ENCODE measurements around the gene CFAP299.

Gene CFAP299

GRCh38 chr4:80846210-80846609 lies 510.7 kb downstream of the CFAP299 start:
- DNase-seq, result no peak

DNA sequence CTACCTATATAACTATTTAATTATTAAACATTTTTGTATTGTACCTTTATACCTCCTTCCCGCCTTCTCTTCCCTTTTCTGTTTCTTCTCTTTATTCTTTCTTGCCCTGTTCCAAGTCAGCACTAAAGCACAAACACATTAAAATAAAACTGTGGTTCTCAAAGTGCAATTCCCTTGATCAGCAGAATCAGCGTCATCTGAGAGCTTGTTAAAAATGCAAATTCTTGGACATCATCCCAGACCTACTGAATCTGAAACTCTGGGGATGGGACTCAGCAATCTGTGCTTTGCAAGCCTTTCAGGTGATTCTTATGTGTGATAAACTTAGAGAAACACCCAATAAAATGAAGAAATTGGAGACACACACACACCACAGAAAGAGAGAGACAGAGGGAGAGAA lies 516.5 kb downstream of the CFAP299 start:
- DNase-seq, result no peak

- no peak for DNase-seq
These were observed 538.0 kb downstream of the CFAP299 start for GRCh38 chr4:80873571-80873970.

DNA sequence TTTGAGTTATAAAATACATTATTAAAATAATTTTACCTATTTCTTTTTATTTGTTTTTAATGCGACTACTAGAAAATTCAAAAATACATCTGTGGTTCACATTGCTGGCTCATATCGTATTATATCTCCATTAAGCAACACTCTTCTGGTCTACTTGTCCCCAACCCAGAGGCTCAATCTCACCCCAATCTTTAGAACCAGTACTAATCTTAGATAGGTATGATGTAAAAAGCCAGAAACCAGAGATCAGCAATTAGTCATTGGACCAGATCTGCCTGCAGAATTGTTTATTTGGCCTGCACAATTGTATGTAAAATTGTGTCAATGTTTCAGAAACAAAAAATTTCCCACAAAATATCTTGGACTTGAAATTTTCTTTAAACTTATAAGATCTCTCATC lies 539.4 kb downstream of the CFAP299 start:
- no peak for DNase-seq

DNA sequence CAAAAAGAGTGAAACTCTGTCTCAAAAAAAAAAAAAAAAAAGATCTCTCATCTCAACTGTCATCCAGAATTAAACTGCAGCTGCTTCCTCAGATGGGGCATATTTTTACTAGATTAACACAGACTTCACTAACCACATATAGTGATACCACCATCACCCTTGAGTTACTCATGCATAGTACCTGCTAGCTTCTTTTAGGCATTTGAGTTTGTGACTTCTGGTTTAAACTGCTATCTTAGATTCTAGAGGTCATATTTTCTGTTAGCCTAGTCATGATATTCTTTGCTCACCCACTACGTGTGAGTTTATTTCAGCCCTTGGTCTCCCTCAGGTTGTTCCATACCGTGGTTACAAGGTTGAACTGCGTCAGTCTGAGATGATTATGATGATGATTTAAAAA lies 540.1 kb downstream of the CFAP299 start:
- DNase-seq, result no peak

GRCh38 chr4:80876810-80877209 lies 541.3 kb downstream of the CFAP299 start:
- no peak for DNase-seq

DNA sequence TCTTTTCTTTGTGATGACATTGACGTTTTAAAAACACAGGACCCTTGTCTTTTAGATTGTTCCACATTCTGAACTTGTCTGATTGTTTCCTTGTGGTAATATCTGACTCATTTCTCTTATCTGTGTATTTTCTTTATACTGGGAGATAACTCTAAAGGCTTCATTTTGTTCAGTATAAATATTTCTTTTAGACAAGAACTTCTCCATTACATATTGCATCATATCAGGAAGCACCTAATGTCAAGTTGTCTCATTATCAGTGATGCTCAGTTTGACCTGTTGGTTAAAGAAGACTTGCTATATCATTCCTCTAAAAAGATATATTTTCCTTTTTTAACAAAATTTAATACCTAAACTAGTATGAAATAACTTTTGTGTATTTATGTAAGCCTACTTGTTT lies 542.7 kb downstream of the CFAP299 start:
- no peak for DNase-seq

DNA sequence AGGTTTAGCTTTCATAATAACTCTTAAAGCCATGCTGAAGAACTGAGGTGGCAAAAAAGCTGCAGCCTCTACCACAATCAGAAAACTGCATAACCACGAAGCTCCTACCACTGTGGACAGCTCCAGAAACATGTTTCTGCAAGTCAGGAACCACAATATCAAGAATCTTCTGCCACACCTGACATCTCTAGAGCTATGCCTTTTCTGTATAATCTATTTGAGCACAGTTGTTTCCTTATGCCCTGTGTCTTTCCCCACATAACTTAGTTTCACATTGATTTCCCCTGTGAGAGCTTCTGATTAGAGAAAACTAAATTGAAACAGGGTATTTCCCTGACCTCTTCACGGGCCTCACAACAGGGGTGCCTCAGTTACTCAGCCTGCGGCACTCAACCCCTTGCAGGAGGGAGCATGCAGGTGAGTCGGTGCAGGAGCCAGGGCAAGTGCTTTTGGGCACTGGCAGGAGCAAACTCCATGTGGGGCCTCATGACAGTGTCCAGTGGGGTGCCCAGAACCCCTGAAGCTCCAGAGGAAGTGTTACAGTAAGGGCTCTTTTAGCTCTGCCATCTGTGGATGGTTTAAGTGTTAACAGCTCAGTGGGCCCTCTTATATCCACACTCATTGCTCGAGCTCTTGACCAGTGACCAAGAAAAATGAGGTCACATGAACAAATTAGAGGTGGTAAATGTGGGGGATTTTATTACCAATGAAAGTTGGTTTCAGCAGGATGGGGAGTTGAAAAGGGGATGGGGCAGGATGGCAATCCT lies 562.2 kb downstream of the CFAP299 start:
- DNase-seq, result no peak

DNA sequence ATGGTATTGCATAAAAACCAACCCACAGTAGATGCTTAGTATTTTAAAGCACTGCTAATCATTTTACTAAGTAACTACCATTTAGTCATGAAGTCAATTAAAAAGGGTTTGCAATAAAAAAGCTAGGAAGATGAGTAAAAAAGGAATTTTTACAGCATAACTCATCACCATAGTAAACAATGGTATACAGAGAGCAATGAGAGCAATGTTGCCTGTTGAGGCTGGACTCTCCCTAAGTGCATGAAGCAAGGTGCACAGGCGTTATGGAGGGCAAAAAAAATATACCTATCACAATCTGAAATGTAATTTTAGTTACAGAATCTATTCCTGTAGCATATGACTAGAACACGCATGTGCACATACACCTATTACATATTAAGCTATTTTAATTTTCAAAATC lies 565.4 kb downstream of the CFAP299 start:
- DNase-seq, result no peak

DNA sequence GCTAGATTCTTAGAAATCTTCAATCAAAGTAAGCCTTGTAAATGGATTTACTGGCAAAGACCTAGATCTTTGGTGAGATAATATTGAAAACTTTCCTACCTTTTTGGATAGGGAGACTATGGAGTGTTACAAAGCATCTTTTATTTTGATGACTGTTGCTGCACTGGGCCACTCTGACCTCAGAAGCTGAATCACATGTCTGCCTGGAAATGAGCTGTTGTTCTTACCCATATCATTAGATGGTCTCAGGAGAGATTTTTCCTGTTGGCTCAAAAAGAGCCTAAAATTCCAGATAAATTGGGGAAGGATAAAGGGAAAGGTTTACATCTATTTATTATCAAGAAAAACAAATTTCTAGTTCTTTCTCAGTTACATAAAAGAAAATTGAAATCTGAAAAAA lies 567.5 kb downstream of the CFAP299 start:
- no peak for DNase-seq

DNA sequence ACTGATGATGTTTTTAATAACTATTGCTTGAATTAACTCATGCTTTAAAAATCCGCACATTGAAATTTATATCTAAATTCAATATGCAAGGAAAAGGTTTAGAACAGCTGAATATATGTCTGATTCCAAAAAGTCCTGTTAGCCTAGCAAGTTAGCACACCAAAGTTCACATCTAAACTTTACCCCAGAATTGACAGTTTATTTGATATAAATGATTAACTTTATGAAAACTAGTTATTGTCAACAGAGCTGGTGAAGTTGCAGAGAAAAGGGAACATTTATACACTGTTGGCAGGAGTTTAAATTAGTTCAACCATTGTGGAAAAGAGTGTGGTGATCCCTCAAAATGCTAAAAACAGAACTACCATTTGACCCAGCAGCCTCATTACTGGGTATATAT lies 574.4 kb downstream of the CFAP299 start:
- DNase-seq, result no peak

DNA sequence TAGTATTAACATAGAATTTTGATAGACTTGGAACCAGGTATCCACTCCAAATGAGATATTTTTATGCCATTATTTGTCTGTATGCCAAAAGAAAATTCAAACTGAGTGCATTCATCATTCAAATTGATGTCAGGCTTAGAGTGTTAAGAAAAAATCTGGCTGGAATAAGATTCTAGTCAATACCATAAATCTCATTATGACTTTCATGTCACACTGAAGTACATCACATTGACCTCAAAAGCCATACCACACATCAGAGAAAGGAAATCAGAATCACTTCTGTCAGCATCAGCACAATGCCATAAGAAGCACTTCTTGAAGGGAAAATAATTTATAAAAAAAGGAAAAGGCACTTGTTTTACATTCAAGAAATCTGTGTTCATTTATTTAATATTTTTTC lies 575.9 kb downstream of the CFAP299 start:
- DNase-seq, result no peak

DNA sequence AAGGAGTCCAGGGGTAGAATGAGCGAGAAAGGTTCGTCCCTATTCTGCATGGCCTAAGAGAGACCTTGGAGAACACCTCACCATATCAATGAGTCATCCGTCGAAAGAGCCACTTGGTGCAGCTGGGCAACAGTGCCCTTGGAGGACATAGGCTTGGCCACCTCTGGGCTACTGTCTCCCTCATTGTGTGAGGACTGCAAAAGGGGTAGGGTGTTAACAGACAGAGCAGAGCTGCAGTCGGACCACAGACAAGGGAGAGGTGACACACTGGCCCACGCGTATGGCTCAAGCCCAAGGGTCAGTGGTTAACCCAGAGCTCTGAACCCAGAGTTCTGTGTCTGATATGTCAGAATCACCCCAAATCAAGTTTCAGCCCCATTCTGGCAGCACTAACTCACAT lies 576.8 kb downstream of the CFAP299 start:
- DNase-seq, result no peak

GRCh38 chr4:80913381-80913780 lies 577.9 kb downstream of the CFAP299 start:
- DNase-seq, result no peak

DNA sequence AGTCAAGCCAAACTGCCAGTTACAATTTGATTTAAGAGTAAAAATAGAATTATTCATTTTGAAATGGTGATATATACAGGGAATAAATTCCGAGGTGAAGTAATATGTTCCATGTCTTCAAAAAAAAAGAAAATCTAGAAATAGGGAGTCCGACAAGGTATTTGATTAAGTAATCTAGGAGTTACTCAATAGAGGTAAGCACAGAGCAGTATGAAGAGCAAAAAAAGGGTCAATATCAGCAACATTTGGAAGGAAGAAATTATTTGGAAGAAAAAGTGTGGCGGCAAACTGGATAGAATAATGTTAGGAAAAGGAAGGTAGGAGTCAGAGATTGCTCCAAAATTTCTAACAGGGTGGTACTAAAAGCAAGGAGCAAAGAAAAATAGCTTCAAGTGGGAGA lies 581.2 kb downstream of the CFAP299 start:
- no peak for DNase-seq

DNA sequence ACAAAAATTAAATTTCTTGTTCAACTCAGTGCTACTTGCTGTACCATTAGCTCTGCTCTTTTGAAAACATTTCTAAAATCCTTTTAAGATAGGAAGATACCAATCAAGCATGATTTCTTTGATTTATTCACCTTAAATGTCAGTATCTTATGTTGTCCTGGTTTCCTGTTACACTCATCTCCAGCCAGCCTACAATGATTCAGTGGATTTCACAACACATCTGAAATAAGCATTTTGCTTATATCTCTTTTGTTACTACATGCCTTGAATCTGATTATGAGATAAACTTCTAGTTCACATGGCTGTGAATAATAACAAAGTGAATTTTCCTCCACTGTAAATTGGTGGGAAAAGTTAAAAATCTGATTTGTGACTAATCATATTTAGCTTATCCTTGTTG lies 582.5 kb downstream of the CFAP299 start:
- DNase-seq, result no peak

DNA sequence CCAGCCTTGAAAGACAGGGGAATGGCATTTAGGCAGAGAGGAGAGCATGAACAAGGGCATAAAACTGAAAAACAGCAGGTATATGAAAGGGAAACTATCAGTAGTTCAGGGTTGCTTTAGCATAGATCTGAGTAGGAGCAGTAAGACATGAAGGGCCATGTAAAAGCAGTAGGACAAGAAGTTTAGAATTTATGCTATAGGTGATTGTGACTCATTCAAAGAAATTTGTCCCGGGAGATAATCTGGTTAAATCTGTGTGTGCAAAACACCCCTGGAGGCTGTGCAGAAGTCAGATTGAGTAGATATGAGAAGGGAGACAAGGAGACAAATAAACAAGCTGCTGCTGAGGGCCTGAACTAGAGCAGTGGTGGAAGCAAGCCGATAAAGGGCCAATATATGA lies 585.9 kb downstream of the CFAP299 start:
- no peak for DNase-seq

DNA sequence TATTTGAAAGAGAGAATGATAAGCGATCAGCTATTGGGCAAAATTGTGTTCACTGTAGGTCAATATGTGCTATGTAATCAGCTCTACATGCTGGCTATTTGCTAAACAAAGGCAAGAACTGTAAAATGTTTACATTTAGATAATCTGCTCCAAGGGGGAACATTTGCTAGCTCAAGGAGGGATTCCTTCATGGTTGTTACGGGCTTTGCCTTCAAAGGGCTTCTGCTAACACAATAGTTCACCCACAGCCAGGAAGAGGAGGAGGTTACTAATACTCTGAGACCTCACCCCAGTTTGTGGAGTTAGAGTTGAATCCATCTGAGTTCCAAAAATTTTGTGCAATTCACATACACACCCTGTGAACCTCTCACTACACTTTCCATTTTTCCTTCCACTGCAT lies 587.4 kb downstream of the CFAP299 start:
- DNase-seq, result no peak

DNA sequence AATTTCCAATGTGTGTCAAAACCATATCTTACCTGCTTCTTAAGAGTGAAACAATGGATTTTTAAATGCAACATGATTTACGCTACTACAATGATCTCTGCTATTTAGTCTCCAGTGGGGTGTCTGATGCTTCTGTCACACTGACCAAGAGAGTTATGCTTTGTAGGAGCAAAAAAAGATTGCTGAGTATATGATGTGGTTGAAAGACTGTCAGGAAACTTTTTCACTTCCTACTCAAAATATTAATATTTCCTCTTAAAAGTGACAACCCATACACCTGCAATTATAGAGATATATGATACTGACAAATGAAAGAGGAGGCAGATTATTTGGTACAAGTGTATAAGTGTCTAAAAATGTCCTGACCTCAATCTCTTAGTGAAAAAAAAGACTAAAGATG lies 589.8 kb downstream of the CFAP299 start:
- DNase-seq, result no peak

- no peak for DNase-seq
These were observed 590.9 kb downstream of the CFAP299 start for GRCh38 chr4:80926446-80926845.

- DNase-seq, result no peak
These were observed 591.4 kb downstream of the CFAP299 start for GRCh38 chr4:80926891-80927290.

DNA sequence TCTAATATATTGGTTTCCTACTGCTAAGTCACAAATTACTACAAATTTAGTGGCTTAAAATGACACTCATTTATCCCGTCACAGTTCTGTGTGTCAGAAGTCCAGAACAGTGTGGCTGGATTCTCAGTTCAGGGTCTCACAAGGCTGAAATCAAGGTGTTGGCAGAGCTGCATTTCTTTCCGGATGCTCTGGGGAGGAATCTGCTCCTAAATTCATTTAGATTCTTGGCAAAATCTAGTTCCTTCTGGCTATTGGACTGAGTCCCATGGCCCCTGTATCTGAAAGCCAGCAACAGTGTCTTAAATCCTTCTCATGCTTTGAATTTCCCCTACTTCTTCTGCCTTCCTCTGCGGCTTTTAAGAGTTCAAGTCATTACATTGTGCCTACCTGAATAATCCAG lies 591.9 kb downstream of the CFAP299 start:
- DNase-seq, result no peak

DNA sequence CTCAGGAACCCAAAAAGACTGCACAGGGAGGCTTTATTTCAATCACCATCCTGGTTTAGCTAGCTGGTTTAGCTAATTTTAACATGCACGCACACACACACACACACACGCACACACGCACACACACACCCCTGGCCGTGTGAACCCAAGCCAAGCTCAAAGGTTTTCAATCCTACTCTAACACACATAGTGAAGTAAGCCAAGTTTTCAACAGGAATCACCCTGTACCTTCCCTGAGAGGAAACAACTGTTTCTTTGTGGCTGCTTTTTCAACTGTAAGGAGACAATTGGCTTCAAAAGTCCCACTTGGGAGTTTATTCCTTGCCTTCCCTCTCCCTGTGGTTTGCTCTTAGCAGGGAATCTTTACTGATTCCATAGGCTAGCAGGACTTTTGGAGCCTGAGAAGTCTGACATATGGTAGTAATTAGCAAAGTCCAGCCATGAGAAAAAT lies 596.1 kb downstream of the CFAP299 start:
- DNase-seq, result no peak

DNA sequence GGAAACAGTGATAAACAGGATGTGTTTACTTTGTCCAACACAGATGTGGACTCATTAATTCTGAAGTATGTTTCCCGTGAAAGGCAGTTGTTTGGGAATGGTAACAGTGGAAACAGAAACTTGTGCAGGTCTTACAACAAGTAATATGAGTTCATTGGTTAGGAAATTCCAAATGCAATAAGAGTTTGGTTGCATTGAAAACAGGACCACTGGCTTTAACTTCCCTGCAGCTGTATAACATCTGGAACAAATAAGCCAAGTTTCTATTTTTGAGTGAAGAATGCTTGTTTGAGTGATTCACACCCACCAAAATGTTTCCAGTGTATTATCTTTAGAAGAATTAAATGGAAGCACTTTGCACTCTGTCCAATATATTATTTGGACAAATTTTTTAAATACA lies 612.6 kb downstream of the CFAP299 start:
- DNase-seq, result no peak

DNA sequence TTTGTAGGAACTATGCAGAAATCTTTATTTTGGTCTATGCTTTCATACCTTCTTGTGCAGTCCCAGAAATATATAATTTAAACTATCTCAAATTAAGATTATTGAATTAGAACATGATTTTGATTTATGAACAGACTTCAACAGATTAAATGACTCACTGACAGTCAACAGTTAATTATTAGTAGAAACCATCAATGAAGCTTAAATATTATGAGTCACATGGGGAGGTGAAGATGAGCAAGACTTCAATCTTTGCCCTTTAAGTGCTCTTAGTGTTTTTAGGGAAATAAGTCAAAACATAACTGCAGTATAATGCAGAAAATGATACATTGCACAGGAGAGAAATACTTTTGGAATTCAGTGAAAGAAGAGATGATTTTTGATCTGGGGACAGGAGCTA lies 613.5 kb downstream of the CFAP299 start:
- DNase-seq, result no peak
